HepG2 (cell line): ENCODE data around the gene BCAS3. TPM values are rescaled to one million over a fixed set of nuclear protein-coding genes. Genes with fewer than 3 reads are reported as not detected.

Experiments used
- CAMTA2 ChIP-seq: sonication (generic); formaldehyde crosslinking; IDR thresholded peaks from 2 replicates; pipeline ENCODE4 v1.4.0; 2020; ENCODE audit warnings: mild to moderate bottlenecking, missing genetic modification reagents, borderline replicate concordance
- CCAR2 ChIP-seq: fragments of 200-400 bp; formaldehyde crosslinking; optimal IDR thresholded peaks from 2 replicates; pipeline ENCODE3; 2018; ENCODE audit warnings: low read depth, mild to moderate bottlenecking, low read length, moderate library complexity
- MIXL1 ChIP-seq: IDR thresholded peaks from 2 replicates; pipeline ENCODE4 v1.6.1; 2016
- NFIC ChIP-seq: IDR thresholded peaks from 2 replicates; pipeline ENCODE4 v1.6.1; 2012; ENCODE audit warnings: mild to moderate bottlenecking, low read length, inconsistent platforms
- REXO4 ChIP-seq: sonication (generic); formaldehyde crosslinking; IDR thresholded peaks from 2 replicates; pipeline ENCODE4 v1.8.0; 2022; ENCODE audit warnings: missing genetic modification reagents, mild to moderate bottlenecking, borderline replicate concordance
- SOX6 ChIP-seq, 2 experiments: fragments of 450-650 bp in 1 of 2; sonication (generic) in 1 of 2; formaldehyde crosslinking in 1 of 2; IDR thresholded peaks; 2 replicates each; pipeline versions ENCODE4 v1.4.0 to v1.6.1; 2017 to 2020; ENCODE audit warnings: antibody characterized with exemption in 1 of 2, mild to moderate bottlenecking in 1 of 2, missing genetic modification reagents in 1 of 2
- SRSF4 ChIP-seq: fragments of 200-400 bp; formaldehyde crosslinking; IDR thresholded peaks from one replicate; pipeline ENCODE4 v1.6.1; 2018; ENCODE audit warnings: mild to moderate bottlenecking, low read depth, low read length, moderate library complexity; ENCODE audit not compliant: poor library complexity, severe bottlenecking
- YEATS4 ChIP-seq: sonication (generic); formaldehyde crosslinking; IDR thresholded peaks from 2 replicates; pipeline ENCODE4 v1.4.0; 2020; ENCODE audit warnings: missing genetic modification reagents, borderline replicate concordance
- ZC3H4 ChIP-seq: sonication (generic); formaldehyde crosslinking; IDR thresholded peaks from 2 replicates; pipeline ENCODE4 v1.4.0; 2020; ENCODE audit warnings: missing genetic modification reagents, borderline replicate concordance
- ZFP1 ChIP-seq: IDR thresholded peaks from 2 replicates; pipeline ENCODE4 v1.6.1; 2016
- ZNF225 ChIP-seq: sonication (generic); formaldehyde crosslinking; IDR thresholded peaks from 2 replicates; pipeline ENCODE4 v1.4.0; 2020; ENCODE audit warnings: mild to moderate bottlenecking, missing genetic modification reagents
- ZNF253 ChIP-seq: sonication (generic); formaldehyde crosslinking; IDR thresholded peaks from 2 replicates; pipeline ENCODE4 v1.8.0; 2022; ENCODE audit warnings: mild to moderate bottlenecking, missing genetic modification reagents, borderline replicate concordance
- ZNF567 ChIP-seq: sonication (generic); formaldehyde crosslinking; IDR thresholded peaks from 2 replicates; pipeline ENCODE4 v1.8.1; 2023; ENCODE audit warnings: mild to moderate bottlenecking, missing genetic modification reagents, borderline replicate concordance
- ZNF644 ChIP-seq: IDR thresholded peaks from 2 replicates; pipeline ENCODE4 v1.6.1; 2016; ENCODE audit warnings: low read depth
- ZNF674 ChIP-seq: sonication (generic); formaldehyde crosslinking; IDR thresholded peaks from 2 replicates; pipeline ENCODE4 v1.5.0; 2020; ENCODE audit warnings: low read depth, mild to moderate bottlenecking, missing genetic modification reagents
- ZNF788 ChIP-seq: sonication (generic); formaldehyde crosslinking; IDR thresholded peaks from 2 replicates; pipeline ENCODE4 v1.5.0; 2020; ENCODE audit warnings: mild to moderate bottlenecking, missing genetic modification reagents, borderline replicate concordance
- ZNF879 ChIP-seq: sonication (generic); formaldehyde crosslinking; IDR thresholded peaks from 2 replicates; pipeline ENCODE4 v1.8.1; 2023; ENCODE audit warnings: missing genetic modification reagents
- polyA plus RNA-seq, 8 experiments: library from polyadenylated mRNA; depleted of rRNA in 3 of 8; stranded (reverse) in 7 of 8; unstranded in 1 of 8; fragments of >200 nt; fragmentation: Illumina TruSeq in 4 of 8; extraction: Trizol in 4 of 8; gene quantifications; 2 replicates each; pipeline versions ENCODE4 v1.2.1 to v1.2.3, GENCODE V29; 2011 to 2016; ENCODE audit warnings: low read depth in 4 of 8, missing spikeins in 1 of 8, mixed read lengths in 1 of 8; ENCODE audit not compliant: insufficient read depth in 1 of 8
- total RNA-seq, 5 experiments: library from RNA; depleted of rRNA; stranded (reverse); fragments of >200 nt; fragmentation: Illumina TruSeq; extraction: Trizol; gene quantifications; 2 replicates each; pipeline ENCODE4 v1.2.3, GENCODE V29; 2016; ENCODE audit warnings: low read depth in 1 of 5
- TF ChIP-seq, protein P1 (sequence below): sonication (generic); formaldehyde crosslinking; IDR thresholded peaks from 2 replicates; pipeline ENCODE4 v1.4.0; 2020; ENCODE audit warnings: mild to moderate bottlenecking, missing genetic modification reagents, borderline replicate concordance
- TF ChIP-seq, protein P2 (sequence below): sonication (generic); formaldehyde crosslinking; IDR thresholded peaks from 2 replicates; pipeline ENCODE4 v1.8.1; 2023; ENCODE audit warnings: mild to moderate bottlenecking, missing genetic modification reagents
- TF ChIP-seq, protein P3 (sequence below): sonication (generic); formaldehyde crosslinking; IDR thresholded peaks from 2 replicates; pipeline ENCODE4 v1.4.0; 2020; ENCODE audit warnings: missing genetic modification reagents, mild to moderate bottlenecking, borderline replicate concordance
- TF ChIP-seq, protein P4 (sequence below): sonication (generic); formaldehyde crosslinking; IDR thresholded peaks from 2 replicates; pipeline ENCODE4 v1.4.0; 2020; ENCODE audit warnings: missing genetic modification reagents

BCAS3 gene
- total and polyA plus RNA-seq, 2 of the 13 experiments (the other 11 are each of a cell fraction or from before 2014, with no cell fraction given), result 10.7 to 11.2 TPM

DNA sequence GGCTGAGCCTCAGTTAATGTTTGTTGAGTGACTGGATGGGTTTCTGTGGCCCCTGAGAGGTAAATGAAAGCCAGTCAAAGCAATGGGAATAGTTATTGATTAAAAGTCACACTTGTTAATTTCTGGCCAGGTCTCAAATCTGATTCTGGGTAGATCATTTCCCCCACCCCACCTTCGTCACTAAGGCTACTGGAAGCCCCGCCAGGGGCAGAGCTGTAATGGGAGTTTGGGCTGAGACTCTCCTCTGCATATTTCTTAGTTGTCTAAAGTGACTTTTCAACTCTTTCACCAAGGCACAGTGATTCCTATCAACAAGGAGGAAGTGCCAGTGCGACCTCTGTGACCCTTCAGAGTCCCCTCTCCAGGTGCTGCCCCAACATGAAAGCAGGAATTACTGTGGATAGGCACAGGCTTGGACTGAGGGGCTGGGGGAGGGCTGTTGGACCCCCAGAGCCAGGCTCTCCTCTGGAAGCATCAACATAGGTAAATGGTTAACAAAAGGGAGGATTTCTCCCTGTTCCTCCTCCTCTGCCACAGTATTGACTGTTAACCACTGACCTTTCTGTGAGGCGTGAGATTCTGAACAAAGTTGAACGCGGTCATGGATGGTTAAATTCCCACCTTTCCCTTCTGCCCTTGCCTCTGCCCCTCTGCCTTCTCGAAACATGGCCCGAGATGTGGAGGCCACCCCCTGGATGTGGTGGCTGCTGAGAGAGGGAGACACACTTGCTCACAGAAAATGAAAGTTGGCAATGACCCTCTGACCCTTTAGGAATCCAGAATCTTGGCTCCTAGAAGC lies 701.2 kb downstream of the BCAS3 start (continued):
- TF ChIP-seq, protein P1, sequence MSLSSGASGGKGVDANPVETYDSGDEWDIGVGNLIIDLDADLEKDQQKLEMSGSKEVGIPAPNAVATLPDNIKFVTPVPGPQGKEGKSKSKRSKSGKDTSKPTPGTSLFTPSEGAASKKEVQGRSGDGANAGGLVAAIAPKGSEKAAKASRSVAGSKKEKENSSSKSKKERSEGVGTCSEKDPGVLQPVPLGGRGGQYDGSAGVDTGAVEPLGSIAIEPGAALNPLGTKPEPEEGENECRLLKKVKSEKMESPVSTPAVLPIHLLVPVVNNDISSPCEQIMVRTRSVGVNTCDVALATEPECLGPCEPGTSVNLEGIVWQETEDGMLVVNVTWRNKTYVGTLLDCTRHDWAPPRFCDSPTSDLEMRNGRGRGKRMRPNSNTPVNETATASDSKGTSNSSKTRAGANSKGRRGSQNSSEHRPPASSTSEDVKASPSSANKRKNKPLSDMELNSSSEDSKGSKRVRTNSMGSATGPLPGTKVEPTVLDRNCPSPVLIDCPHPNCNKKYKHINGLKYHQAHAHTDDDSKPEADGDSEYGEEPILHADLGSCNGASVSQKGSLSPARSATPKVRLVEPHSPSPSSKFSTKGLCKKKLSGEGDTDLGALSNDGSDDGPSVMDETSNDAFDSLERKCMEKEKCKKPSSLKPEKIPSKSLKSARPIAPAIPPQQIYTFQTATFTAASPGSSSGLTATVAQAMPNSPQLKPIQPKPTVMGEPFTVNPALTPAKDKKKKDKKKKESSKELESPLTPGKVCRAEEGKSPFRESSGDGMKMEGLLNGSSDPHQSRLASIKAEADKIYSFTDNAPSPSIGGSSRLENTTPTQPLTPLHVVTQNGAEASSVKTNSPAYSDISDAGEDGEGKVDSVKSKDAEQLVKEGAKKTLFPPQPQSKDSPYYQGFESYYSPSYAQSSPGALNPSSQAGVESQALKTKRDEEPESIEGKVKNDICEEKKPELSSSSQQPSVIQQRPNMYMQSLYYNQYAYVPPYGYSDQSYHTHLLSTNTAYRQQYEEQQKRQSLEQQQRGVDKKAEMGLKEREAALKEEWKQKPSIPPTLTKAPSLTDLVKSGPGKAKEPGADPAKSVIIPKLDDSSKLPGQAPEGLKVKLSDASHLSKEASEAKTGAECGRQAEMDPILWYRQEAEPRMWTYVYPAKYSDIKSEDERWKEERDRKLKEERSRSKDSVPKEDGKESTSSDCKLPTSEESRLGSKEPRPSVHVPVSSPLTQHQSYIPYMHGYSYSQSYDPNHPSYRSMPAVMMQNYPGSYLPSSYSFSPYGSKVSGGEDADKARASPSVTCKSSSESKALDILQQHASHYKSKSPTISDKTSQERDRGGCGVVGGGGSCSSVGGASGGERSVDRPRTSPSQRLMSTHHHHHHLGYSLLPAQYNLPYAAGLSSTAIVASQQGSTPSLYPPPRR (CRISPR knock-in tag), result peak; percentile 61; the same call in 1 of the 2 replicates
- TF ChIP-seq, protein P2, sequence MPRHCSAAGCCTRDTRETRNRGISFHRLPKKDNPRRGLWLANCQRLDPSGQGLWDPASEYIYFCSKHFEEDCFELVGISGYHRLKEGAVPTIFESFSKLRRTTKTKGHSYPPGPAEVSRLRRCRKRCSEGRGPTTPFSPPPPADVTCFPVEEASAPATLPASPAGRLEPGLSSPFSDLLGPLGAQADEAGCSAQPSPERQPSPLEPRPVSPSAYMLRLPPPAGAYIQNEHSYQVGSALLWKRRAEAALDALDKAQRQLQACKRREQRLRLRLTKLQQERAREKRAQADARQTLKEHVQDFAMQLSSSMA (CRISPR knock-in tag), result no peak
- TF ChIP-seq, protein P3, sequence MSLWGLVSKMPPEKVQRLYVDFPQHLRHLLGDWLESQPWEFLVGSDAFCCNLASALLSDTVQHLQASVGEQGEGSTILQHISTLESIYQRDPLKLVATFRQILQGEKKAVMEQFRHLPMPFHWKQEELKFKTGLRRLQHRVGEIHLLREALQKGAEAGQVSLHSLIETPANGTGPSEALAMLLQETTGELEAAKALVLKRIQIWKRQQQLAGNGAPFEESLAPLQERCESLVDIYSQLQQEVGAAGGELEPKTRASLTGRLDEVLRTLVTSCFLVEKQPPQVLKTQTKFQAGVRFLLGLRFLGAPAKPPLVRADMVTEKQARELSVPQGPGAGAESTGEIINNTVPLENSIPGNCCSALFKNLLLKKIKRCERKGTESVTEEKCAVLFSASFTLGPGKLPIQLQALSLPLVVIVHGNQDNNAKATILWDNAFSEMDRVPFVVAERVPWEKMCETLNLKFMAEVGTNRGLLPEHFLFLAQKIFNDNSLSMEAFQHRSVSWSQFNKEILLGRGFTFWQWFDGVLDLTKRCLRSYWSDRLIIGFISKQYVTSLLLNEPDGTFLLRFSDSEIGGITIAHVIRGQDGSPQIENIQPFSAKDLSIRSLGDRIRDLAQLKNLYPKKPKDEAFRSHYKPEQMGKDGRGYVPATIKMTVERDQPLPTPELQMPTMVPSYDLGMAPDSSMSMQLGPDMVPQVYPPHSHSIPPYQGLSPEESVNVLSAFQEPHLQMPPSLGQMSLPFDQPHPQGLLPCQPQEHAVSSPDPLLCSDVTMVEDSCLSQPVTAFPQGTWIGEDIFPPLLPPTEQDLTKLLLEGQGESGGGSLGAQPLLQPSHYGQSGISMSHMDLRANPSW (CRISPR knock-in tag), result no peak
- no peak for TF ChIP-seq REXO4
- TF ChIP-seq ZNF225, result no peak
- TF ChIP-seq ZC3H4 (CRISPR knock-in tag), result no peak
- no peak for TF ChIP-seq SRSF4
- TF ChIP-seq CCAR2, result no peak
- no peak for TF ChIP-seq NFIC
- TF ChIP-seq, protein P4, sequence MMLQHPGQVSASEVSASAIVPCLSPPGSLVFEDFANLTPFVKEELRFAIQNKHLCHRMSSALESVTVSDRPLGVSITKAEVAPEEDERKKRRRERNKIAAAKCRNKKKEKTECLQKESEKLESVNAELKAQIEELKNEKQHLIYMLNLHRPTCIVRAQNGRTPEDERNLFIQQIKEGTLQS (CRISPR knock-in tag), result no peak
- TF ChIP-seq SOX6 (IDR thresholded peaks at IDR 0.05), result no peak
- 0 out of 2 replicates have a peak, but pooled peaks have one; percentile 28 for TF ChIP-seq SOX6 (CRISPR knock-in tag; IDR thresholded peaks at IDR 0.05)
- no peak for TF ChIP-seq ZFP1 (CRISPR knock-in tag)
- TF ChIP-seq ZNF253 (CRISPR knock-in tag), result no peak
- TF ChIP-seq ZNF644, result 0 out of 2 replicates have a peak, but pooled peaks have one; percentile 7
- TF ChIP-seq ZNF879 (CRISPR knock-in tag), result no peak
- no peak for TF ChIP-seq ZNF567 (CRISPR knock-in tag)
- no peak for TF ChIP-seq CAMTA2
- peak; percentile 54; the same call in 1 of the 2 replicates for TF ChIP-seq MIXL1
- TF ChIP-seq ZNF674 (CRISPR knock-in tag), result no peak
- TF ChIP-seq ZNF788 (CRISPR knock-in tag), result no peak
- no peak for TF ChIP-seq YEATS4 (CRISPR knock-in tag)
